Keratinocyte (primary cell): ENCODE measurements around the gene GOLGA6L9. TPM values are rescaled to one million over a fixed set of nuclear protein-coding genes. Genes with fewer than 3 reads are reported as not detected.
"Not testable (repeated sequence)": the region's sequence is repeated elsewhere in the genome, so short reads cannot be mapped to it uniquely, and the experiment has no call there.

Experiments used
- DNase-seq: peaks from one replicate; pipeline ENCODE4 v3.0.0-alpha.2; 2011; ENCODE audit warnings: low read depth, missing footprints, low spot score
- FAIRE-seq: peaks from 2 replicates; lab custom pipeline; 2011; peaks lifted over from hg19 to GRCh38; lab: Jason Lieb, UNC
- H2AFZ ChIP-seq: 2 replicates; pipeline ENCODE4 v1.6.0; 2012; ENCODE audit warnings: low read length, control low read depth, inconsistent platforms; ENCODE audit not compliant: control insufficient read depth
- H3K27ac ChIP-seq: 2 replicates; pipeline ENCODE4 v1.5.1; 2011; ENCODE audit warnings: low read length; ENCODE audit not compliant: control insufficient read depth, insufficient read depth
- H3K27me3 ChIP-seq: 3 replicates; pipeline ENCODE4 v1.6.0; 2011; ENCODE audit warnings: low read length; ENCODE audit not compliant: control insufficient read depth, insufficient read depth; ENCODE audit errors: extremely low read depth
- H3K36me3 ChIP-seq, 2 experiments: 2 replicates in 1 of 2; 3 replicates in 1 of 2; pipeline ENCODE4 v1.5.1; 2011; ENCODE audit warnings: low read length in 2 of 2, mild to moderate bottlenecking in 1 of 2; ENCODE audit not compliant: control insufficient read depth in 2 of 2, insufficient read depth in 2 of 2; ENCODE audit errors: extremely low read depth in 1 of 2
- H3K4me1 ChIP-seq: 3 replicates; pipeline ENCODE4 v1.5.1; 2011; ENCODE audit warnings: low read length; ENCODE audit not compliant: control insufficient read depth, insufficient read depth; ENCODE audit errors: extremely low read depth
- H3K4me2 ChIP-seq: 3 replicates; pipeline ENCODE4 v1.6.0; 2011; ENCODE audit warnings: low read depth, low read length; ENCODE audit not compliant: control insufficient read depth, insufficient read depth; ENCODE audit errors: extremely low read depth
- H3K4me3 ChIP-seq, 3 experiments: fragments of 200-600 bp in 1 of 3; sonication (generic) in 1 of 3; 2 replicates in 2 of 3; 3 replicates in 1 of 3; pipeline ENCODE4 v1.5.1; 2011 to 2016; ENCODE audit warnings: low read length in 3 of 3, mild to moderate bottlenecking in 3 of 3, control low read depth in 2 of 3, inconsistent platforms in 1 of 3, low read depth in 1 of 3, mixed read lengths in 1 of 3, mixed run types in 1 of 3, moderate library complexity in 1 of 3; ENCODE audit not compliant: control insufficient read depth in 2 of 3, insufficient read depth in 2 of 3; ENCODE audit errors: extremely low read depth in 1 of 3
- H3K79me2 ChIP-seq: 2 replicates; pipeline ENCODE4 v1.6.0; 2012; ENCODE audit warnings: low read length; ENCODE audit not compliant: control insufficient read depth, insufficient read depth
- H3K9ac ChIP-seq: 3 replicates; pipeline ENCODE4 v1.6.0; 2011; ENCODE audit warnings: low read length; ENCODE audit not compliant: control insufficient read depth, insufficient read depth; ENCODE audit errors: extremely low read depth
- H3K9me1 ChIP-seq: 3 replicates; pipeline ENCODE4 v1.6.0; 2011; ENCODE audit warnings: low read length; ENCODE audit not compliant: control insufficient read depth, insufficient read depth; ENCODE audit errors: extremely low read depth
- H3K9me3 ChIP-seq: 2 replicates; pipeline ENCODE4 v1.5.1; 2012; ENCODE audit warnings: low read depth, low read length; ENCODE audit not compliant: control insufficient read depth
- H4K20me1 ChIP-seq: 3 replicates; pipeline ENCODE4 v1.6.0; 2011; ENCODE audit warnings: low read length; ENCODE audit not compliant: control insufficient read depth, insufficient read depth; ENCODE audit errors: extremely low read depth
- dilution Hi-C: fragments of 300-500 bp; cut with MboI; formaldehyde crosslinking; loops from one replicate; pipeline ENCODE4 v1.7.0; 2020; ENCODE audit warnings: low sequenced_read_pairs; ENCODE audit not compliant: extremely low pct_ligation_motif_present
- polyA plus RNA-seq, 5 experiments: library from polyadenylated mRNA; depleted of rRNA in 3 of 5; stranded (reverse) in 3 of 5; stranded (forward) in 1 of 5; unstranded in 1 of 5; fragments of >200 nt; gene quantifications; 1 replicate in 1 of 5; 2 replicates in 3 of 5; 3 replicates in 1 of 5; pipeline versions ENCODE4 v1.2.1 to v1.2.3, GENCODE V29; 2011 to 2012; ENCODE audit warnings: missing spikeins in 2 of 5, low read depth in 1 of 5, low replicate concordance in 1 of 5
- small RNA-seq, 3 experiments: library from RNA; depleted of rRNA; stranded (forward); fragments of <200 nt; gene quantifications; one replicate each; pipeline ENCODE3, GENCODE V24; 2012; ENCODE audit warnings: low read depth in 3 of 3, low replicate concordance in 1 of 3; ENCODE audit not compliant: insufficient read length in 3 of 3

The GOLGA6L9 gene
- polyA plus RNA-seq, 1 donor (not counting 4 experiments of a cell fraction or from before 2014, with no cell fraction given) = 3.1 TPM

- H2AFZ ChIP-seq, H3K4me3 ChIP-seq, H3K27ac ChIP-seq, H3K4me2 ChIP-seq, H4K20me1 ChIP-seq, H3K36me3 ChIP-seq, DNase-seq, H3K4me1 ChIP-seq, FAIRE-seq, H3K27me3 ChIP-seq, H3K9me1 ChIP-seq, dilution Hi-C loops, H3K9ac ChIP-seq, H3K79me2 ChIP-seq, H3K9me3 ChIP-seq: not testable (repeated sequence)
Measured at GRCh38 chr15:82476697-82477342, 47.2 kb downstream of the GOLGA6L9 start.

GRCh38 chr15:82477343-82478057 is 47.9 kb downstream of the GOLGA6L9 start:
- H3K4me3 ChIP-seq, H3K9me1 ChIP-seq, H3K36me3 ChIP-seq, H3K9ac ChIP-seq, H3K4me2 ChIP-seq, FAIRE-seq, H3K79me2 ChIP-seq, H3K27me3 ChIP-seq, H3K4me1 ChIP-seq, H2AFZ ChIP-seq, DNase-seq, H4K20me1 ChIP-seq, dilution Hi-C loops, H3K9me3 ChIP-seq, H3K27ac ChIP-seq: not testable (repeated sequence)

Small RNA genes lying within 50 kb of the gene (small RNA-seq; reads per million reads assigned to genes)
- 0 reads per million in 3 experiments for gene AC245033.3

Other genes starting within 250 kb of the GOLGA6L9 start
- gene EFL1, start 167.1 kb upstream of the GOLGA6L9 start, polyA plus RNA-seq = 20.2 to 32.0 TPM (median 21.2 TPM) in 3 replicates
- gene SAXO2, start 167.0 kb upstream of the GOLGA6L9 start, polyA plus RNA-seq = 2.2 TPM in 3 replicates
- 0.36 to 1.6 TPM (median 1.3 TPM) in 3 replicates for gene GOLGA6L10, start 80.3 kb upstream of the GOLGA6L9 start, polyA plus RNA-seq
- gene RPS17, start 110.6 kb downstream of the GOLGA6L9 start, polyA plus RNA-seq = 3,935 to 4,320 TPM (median 3,980 TPM) in 3 replicates
- gene CPEB1, start 217.5 kb downstream of the GOLGA6L9 start, polyA plus RNA-seq = 0.09 to 0.18 TPM (median 0.16 TPM) in 3 replicates